GM19455 (cell line): ENCODE results near the gene SLC16A3.

Experiments
- ATAC-seq: cut with Tn5 transposase; IDR thresholded peaks from one replicate; pipeline ENCODE4 v1.9.1; 2021; ENCODE audit not compliant: unreplicated experiment

Gene SLC16A3

GRCh38 chr17:82221341-82221902 lies 7.4 kb upstream of the SLC16A3 start:
- no peak for ATAC-seq

- ATAC-seq: no peak
These were observed 6.0 kb upstream of the SLC16A3 start for GRCh38 chr17:82222816-82223215.

- no peak for ATAC-seq
These were observed 5.3 kb upstream of the SLC16A3 start for GRCh38 chr17:82223517-82223916.

GRCh38 chr17:82224666-82225065 lies 4.2 kb upstream of the SLC16A3 start:
- no peak for ATAC-seq

- no peak for ATAC-seq
These were observed 3.3 kb upstream of the SLC16A3 start for GRCh38 chr17:82225368-82226029.

GRCh38 chr17:82226146-82226808 lies 2.6 kb upstream of the SLC16A3 start:
- no peak for ATAC-seq

- no peak for ATAC-seq
These were observed 1.8 kb upstream of the SLC16A3 start for GRCh38 chr17:82226809-82227628.

- ATAC-seq: no peak
These were observed 1.1 kb upstream of the SLC16A3 start for GRCh38 chr17:82227629-82228277.

- no peak for ATAC-seq
These were observed 482 bp upstream of the SLC16A3 start for GRCh38 chr17:82228278-82228841.

GRCh38 chr17:82229698-82230608 lies 1.1 kb downstream of the SLC16A3 start:
- ATAC-seq: no peak

GRCh38 chr17:82230609-82231311 lies 1.9 kb downstream of the SLC16A3 start:
- peak; percentile 39 for ATAC-seq

GRCh38 chr17:82231312-82231561 lies 2.4 kb downstream of the SLC16A3 start:
- peak; percentile 29 for ATAC-seq

GRCh38 chr17:82231562-82232321 lies 2.9 kb downstream of the SLC16A3 start:
- peak; percentile 3 for ATAC-seq

GRCh38 chr17:82232322-82232820 lies 3.5 kb downstream of the SLC16A3 start:
- ATAC-seq: no peak

GRCh38 chr17:82232876-82233785 lies 4.3 kb downstream of the SLC16A3 start:
- no peak for ATAC-seq

- no peak for ATAC-seq
These were observed 5.6 kb downstream of the SLC16A3 start for GRCh38 chr17:82234211-82235055.
